Tibial nerve (tissue), 4 donors: ENCODE data around the gene RASAL2. TPM values are rescaled to one million over a fixed set of nuclear protein-coding genes. Genes with fewer than 3 reads are reported as not detected.

Experiments used
- DNase-seq, 2 donors: peaks; one replicate each; pipeline ENCODE4 v3.0.0-alpha.2; 2019; ENCODE audit warnings: low spot score in 2 of 2
- H3K27ac ChIP-seq, 4 donors: fragments of 200-600 bp; sonication (generic) in 3 of 4; one replicate each; pipeline ENCODE4 v1.5.1; 2017 to 2019; ENCODE audit warnings: mild to moderate bottlenecking in 1 of 4
- H3K27me3 ChIP-seq, 2 donors: fragments of 200-600 bp; sonication (generic) in 1 of 2; one replicate each; pipeline versions ENCODE4 v1.5.1 to v1.6.0; 2017 to 2019
- H3K36me3 ChIP-seq, 3 donors: fragments of 200-600 bp; sonication (generic); one replicate each; pipeline ENCODE4 v1.5.1; 2018 to 2019
- H3K4me1 ChIP-seq, 4 donors: fragments of 200-600 bp; sonication (generic) in 3 of 4; one replicate each; pipeline ENCODE4 v1.5.1; 2017 to 2019
- H3K4me3 ChIP-seq, 4 donors: fragments of 200-600 bp; sonication (generic) in 3 of 4; one replicate each; pipeline ENCODE4 v1.5.1; 2017 to 2019; ENCODE audit warnings: mild to moderate bottlenecking in 1 of 4, moderate library complexity in 1 of 4
- H3K9me3 ChIP-seq, 4 donors: fragments of 200-600 bp; sonication (generic) in 3 of 4; one replicate each; pipeline ENCODE4 v1.5.1; 2017 to 2019
- EP300 ChIP-seq, 2 donors: sonication (generic); formaldehyde crosslinking; IDR thresholded peaks; one replicate each; pipeline ENCODE4 v1.6.1; 2017; ENCODE audit warnings: antibody characterized with exemption in 2 of 2, mild to moderate bottlenecking in 1 of 2
- POLR2A ChIP-seq, 2 donors: fragments of 450-650 bp; IDR thresholded peaks; one replicate each; pipeline ENCODE4 v1.6.1; 2017; ENCODE audit warnings: antibody characterized with exemption in 2 of 2, mild to moderate bottlenecking in 2 of 2, moderate library complexity in 2 of 2
- WGBS, 2 donors: methylation state at CpG; one replicate each; pipeline ENCODE4 v1.1.5; 2018; 5-methylcytosine and 5-hydroxymethylcytosine counted together
- total RNA-seq, 4 donors: library from RNA; depleted of rRNA; stranded (reverse); fragments of >200 nt; gene quantifications; one replicate each; pipeline ENCODE4 v1.1.0, GENCODE V29; 2016
- TF ChIP-seq, protein P1 (sequence below), 5 experiments: fragments of 200-600 bp in 3 of 5; fragments of 450-650 bp in 2 of 5; sonication (generic) in 3 of 5; IDR thresholded peaks; one replicate each; pipeline ENCODE4 v1.5.1; 2016 to 2019; ENCODE audit warnings: antibody characterized with exemption in 5 of 5, mild to moderate bottlenecking in 3 of 5, moderate library complexity in 2 of 5

RASAL2 gene
- total RNA-seq, 4 donors from 2014 or later, result 40.5 to 44.8 (median 43.0) TPM

DNA sequence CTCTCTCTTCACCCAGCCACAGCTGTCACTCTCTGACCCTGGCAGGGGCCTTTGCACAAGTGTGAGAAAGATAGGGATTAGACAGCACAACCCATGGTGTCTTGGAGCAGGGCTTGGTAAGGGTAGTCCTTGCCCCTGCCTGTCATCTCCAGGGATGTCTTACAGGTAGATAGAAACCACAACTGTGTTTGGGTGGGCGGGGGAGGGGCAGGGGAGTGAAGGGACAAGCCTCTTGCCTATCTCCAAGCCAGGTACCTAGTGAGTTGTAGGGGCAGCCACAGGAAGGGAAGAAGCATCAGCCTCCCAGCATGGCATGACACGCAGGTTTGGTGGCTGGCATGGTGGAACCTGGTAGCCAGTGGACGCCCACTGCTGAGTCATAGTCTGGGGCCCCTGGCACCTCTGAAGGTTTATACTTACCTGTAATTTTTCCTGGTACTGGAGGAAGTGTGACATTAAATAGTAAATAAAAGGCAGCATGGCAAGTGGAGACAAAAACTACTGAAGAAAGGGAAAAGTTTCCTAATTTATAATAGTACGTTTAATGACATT lies 305.3 kb downstream of the RASAL2 start:
- Histone ChIP-seq H3K27me3 (no peaks in the 10 kb centered on the region), H3K27ac (no peak overlapping the region), H3K36me3 (no peaks in the 10 kb centered on the region), H3K4me3 (no peak overlapping the region), H3K9me3 (no peaks in the 10 kb centered on the region), H3K4me1 (no peaks in the 10 kb centered on the region)
- DNase-seq, result no peak
- TF ChIP-seq EP300 (IDR thresholded peaks at IDR 0.05), result no peak
- WGBS, 2 donors, result 94 to 99% methylated on average over 4 of the region's 4 CpGs

DNA sequence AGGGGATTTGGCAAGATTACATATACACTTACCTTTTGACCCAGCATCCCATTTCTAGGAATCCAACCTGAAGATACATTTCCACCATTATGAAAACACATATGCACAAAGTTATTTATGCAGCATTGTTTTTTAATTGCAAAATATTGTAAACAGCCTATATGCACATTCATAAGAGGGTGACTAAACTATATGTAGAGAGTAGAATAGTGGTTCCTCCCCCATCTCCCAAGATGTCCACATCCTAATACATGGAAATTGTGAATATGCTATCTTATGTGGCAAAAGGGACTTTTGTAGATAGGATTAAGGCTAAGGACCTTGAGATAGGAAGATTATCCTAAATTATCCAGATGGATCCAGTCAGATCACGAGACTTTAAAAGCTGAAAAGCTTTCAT lies 311.2 kb downstream of the RASAL2 start:
- H3K4me1 ChIP-seq, result peaks cover 0 to 6% (median 0%) of the 10 kb centered on the region in 4 donors
- no peak overlapping the region for H3K27ac ChIP-seq
- WGBS, 2 donors, result 92 to 96% methylated on average over 1 of the region's 1 CpG
- no peak overlapping the region for H3K4me3 ChIP-seq
- H3K9me3 ChIP-seq, result no peaks in the 10 kb centered on the region
- no peaks in the 10 kb centered on the region for H3K36me3 ChIP-seq
- TF ChIP-seq, protein P1, sequence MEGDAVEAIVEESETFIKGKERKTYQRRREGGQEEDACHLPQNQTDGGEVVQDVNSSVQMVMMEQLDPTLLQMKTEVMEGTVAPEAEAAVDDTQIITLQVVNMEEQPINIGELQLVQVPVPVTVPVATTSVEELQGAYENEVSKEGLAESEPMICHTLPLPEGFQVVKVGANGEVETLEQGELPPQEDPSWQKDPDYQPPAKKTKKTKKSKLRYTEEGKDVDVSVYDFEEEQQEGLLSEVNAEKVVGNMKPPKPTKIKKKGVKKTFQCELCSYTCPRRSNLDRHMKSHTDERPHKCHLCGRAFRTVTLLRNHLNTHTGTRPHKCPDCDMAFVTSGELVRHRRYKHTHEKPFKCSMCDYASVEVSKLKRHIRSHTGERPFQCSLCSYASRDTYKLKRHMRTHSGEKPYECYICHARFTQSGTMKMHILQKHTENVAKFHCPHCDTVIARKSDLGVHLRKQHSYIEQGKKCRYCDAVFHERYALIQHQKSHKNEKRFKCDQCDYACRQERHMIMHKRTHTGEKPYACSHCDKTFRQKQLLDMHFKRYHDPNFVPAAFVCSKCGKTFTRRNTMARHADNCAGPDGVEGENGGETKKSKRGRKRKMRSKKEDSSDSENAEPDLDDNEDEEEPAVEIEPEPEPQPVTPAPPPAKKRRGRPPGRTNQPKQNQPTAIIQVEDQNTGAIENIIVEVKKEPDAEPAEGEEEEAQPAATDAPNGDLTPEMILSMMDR (IDR thresholded peaks at IDR 0.05), result no peak
- TF ChIP-seq EP300 (IDR thresholded peaks at IDR 0.05) (no peak), POLR2A (IDR thresholded peaks at IDR 0.05) (no peak)
- no peak for DNase-seq
- no peaks in the 10 kb centered on the region for H3K27me3 ChIP-seq

DNA sequence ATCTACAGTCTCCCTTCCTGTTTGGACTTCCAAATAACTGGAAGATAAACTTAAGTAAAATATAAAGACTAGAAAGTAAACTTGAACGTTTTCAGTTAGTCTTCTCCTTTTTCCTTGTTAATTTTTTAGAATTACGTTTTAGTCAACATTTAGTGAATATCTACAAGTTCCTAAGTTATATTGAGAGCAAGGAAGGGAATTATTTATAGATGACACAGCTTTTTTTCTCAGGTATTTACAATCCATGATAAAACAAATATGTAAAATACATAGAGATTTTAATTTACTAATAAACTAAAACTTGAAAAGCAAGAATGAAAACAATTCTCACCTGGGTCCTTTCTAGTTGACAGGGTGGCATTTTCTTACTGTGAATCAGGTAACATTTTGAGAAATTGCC lies 313.3 kb downstream of the RASAL2 start:
- Histone ChIP-seq H3K27me3 (no peaks in the 10 kb centered on the region), H3K4me3 (no peak overlapping the region), H3K27ac (no peak overlapping the region), H3K36me3 (no peaks in the 10 kb centered on the region), H3K9me3 (no peaks in the 10 kb centered on the region), H3K4me1 (peaks cover 0 to 6% (median 0%) of the 10 kb centered on the region in 4 donors)
- TF ChIP-seq POLR2A (IDR thresholded peaks at IDR 0.05) (no peak), EP300 (IDR thresholded peaks at IDR 0.05) (no peak)
- TF ChIP-seq, protein P1 (IDR thresholded peaks at IDR 0.05), result no peak
- 54 to 56% methylated on average over 2 of the region's 2 CpGs for WGBS, 2 donors
- no peak for DNase-seq

DNA sequence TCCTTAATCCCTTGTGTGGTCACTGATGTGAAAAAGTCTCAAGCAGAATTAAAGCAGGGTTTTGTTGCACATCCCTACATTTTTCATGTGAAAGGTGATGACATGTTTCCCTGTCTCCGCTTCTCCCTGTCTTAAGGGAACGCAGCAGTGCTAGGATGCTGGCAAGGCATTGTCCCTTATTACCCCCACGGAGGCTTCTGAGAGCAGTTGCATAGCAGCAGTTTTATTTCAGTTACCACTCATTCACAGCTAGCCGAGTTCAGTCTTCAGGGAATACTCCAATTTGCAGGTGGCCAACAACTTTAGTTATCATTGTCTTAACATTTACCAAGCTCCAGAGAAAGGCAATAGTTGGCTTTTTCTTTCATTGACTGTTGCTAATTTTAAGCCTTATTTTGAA lies 313.8 kb downstream of the RASAL2 start:
- TF ChIP-seq, protein P1 (IDR thresholded peaks at IDR 0.05), result no peak
- TF ChIP-seq POLR2A (IDR thresholded peaks at IDR 0.05), result no peak
- no peak for TF ChIP-seq EP300 (IDR thresholded peaks at IDR 0.05)
- Histone ChIP-seq H3K4me3 (no peak overlapping the region), H3K36me3 (no peaks in the 10 kb centered on the region), H3K4me1 (peaks cover 0 to 6% (median 0%) of the 10 kb centered on the region in 4 donors), H3K27ac (no peak overlapping the region), H3K9me3 (no peaks in the 10 kb centered on the region), H3K27me3 (no peaks in the 10 kb centered on the region)
- DNase-seq, result no peak
- 64% methylated on average over 4 of the region's 4 CpGs for WGBS, 2 donors

DNA sequence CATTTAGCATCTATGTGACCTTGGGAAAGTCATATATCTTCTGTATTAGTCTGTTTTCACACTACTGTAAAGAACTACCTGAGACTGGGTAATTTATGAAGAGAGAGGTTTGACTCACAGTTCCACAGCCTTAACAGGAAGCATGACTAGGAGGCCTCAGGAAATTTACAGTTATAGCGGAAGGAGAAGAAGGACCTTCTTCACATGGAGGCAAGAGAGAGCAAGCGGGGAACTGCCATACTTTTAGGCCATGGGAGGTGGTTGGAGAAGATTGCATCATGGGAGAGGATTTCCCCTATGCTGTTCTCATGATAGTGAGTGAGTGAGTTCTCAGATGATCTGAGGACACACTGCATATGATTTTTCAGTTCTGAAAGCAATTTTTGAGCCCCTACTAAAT lies 315.0 kb downstream of the RASAL2 start:
- H3K4me1 ChIP-seq, result peaks cover 0 to 6% (median 0%) of the 10 kb centered on the region in 4 donors
- no peak overlapping the region for H3K4me3 ChIP-seq
- DNase-seq, result no peak
- H3K27ac ChIP-seq, result no peak overlapping the region
- TF ChIP-seq, protein P1 (IDR thresholded peaks at IDR 0.05), result no peak
- no peaks in the 10 kb centered on the region for H3K36me3 ChIP-seq
- H3K9me3 ChIP-seq, result peaks cover 0 to 4% (median 0%) of the 10 kb centered on the region in 4 donors
- WGBS, 2 donors, result 89 to 93% methylated on average over 2 of the region's 2 CpGs
- H3K27me3 ChIP-seq, result no peaks in the 10 kb centered on the region

DNA sequence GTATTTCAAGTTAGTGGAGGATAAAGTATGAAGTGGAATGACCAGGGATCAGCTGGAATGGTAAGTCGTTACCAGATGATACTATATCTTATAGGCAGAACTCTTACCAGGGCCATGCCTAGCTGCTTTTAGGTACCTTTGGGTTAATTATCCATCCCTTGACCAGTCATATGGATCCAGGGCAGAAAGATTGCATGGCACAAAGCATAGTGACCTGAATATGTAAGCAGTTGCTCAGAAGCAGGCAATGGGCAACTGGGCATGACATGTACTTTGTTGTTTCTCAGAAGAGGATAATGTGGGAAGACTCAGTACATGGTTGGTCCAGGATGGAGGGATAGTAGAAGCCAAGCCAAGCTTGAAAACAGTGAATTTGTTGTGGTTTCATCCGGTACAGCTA lies 315.6 kb downstream of the RASAL2 start:
- DNase-seq, result no peak
- TF ChIP-seq, protein P1 (IDR thresholded peaks at IDR 0.05), result no peak
- TF ChIP-seq POLR2A (IDR thresholded peaks at IDR 0.05) (no peak), EP300 (IDR thresholded peaks at IDR 0.05) (no peak)

More for the DNA sequence above, 315.6 kb downstream of the RASAL2 start:
- Histone ChIP-seq H3K9me3 (peaks cover 0 to 11% (median 0%) of the 10 kb centered on the region in 4 donors), H3K36me3 (no peaks in the 10 kb centered on the region), H3K4me1 (peaks cover 0 to 6% (median 0%) of the 10 kb centered on the region in 4 donors), H3K4me3 (no peak overlapping the region), H3K27me3 (no peaks in the 10 kb centered on the region), H3K27ac (no peak overlapping the region)
- 94% methylated on average over 2 of the region's 2 CpGs for WGBS, 2 donors
